K562 (cell line): ENCODE results near the gene PDZK1IP1. TPM values are rescaled to one million over a fixed set of nuclear protein-coding genes. Genes with fewer than 3 reads are reported as not detected.
A peak's percentile ranks its signal among the peaks of the same experiment; 100 is the strongest.

Experiments used
- ATAC-seq: fragments of 200-7000 bp; cut with Tn5 transposase; 3 replicates; pipeline ENCODE4 v1.9.1; 2020; ENCODE audit warnings: moderate library complexity
- BruUV-seq: library from RNA; stranded (reverse); fragments of 400-500 nt; replicated peaks from 2 replicates; lab custom pipeline; 2021; lab: Mats Ljungman, UMichigan
- CTCF ChIA-PET: fragments of 300-600 bp; formaldehyde crosslinking; extraction: SDS; loops from one replicate; lab custom pipeline; 2021; ENCODE audit warnings: low intra/inter-chr PET ratio; lab: Yijun Ruan, JAX
- POLR2A ChIA-PET: fragments of 300-600, 350-650 bp; sonication (Branson Sonifier 250); formaldehyde crosslinking; extraction: SDS; loops from one replicate; lab custom pipeline; 2021; ENCODE audit warnings: antibody characterized with exemption, inconsistent platforms; lab: Yijun Ruan, JAX
- DNase-seq, 4 experiments: peaks; one replicate each; pipeline versions ENCODE4 v3.0.0 to v3.0.0-alpha.2; 2011 to 2018; ENCODE audit warnings: low spot score in 3 of 4, mixed read lengths in 3 of 4; ENCODE audit errors: extremely low read depth in 1 of 4
- FAIRE-seq: peaks from 2 replicates; lab custom pipeline; 2011; peaks lifted over from hg19 to GRCh38; lab: Jason Lieb, UNC
- H2AFZ ChIP-seq: 2 replicates; pipeline ENCODE4 v1.6.0; 2011; ENCODE audit warnings: low read depth, low read length, control low read depth, inconsistent platforms
- H3K27ac ChIP-seq: fragments of 200-600 bp; 3 replicates; pipeline ENCODE4 v1.8.0; 2011; ENCODE audit warnings: low read depth, mild to moderate bottlenecking, control low read depth, inconsistent platforms, low read length, moderate library complexity, mixed read lengths; ENCODE audit errors: extremely low read depth
- H3K27me3 ChIP-seq, 2 experiments: fragments of 300-600 bp in 1 of 2; 2 replicates in 1 of 2; 3 replicates in 1 of 2; pipeline versions ENCODE4 v1.6.0 to v1.8.0; 2011; ENCODE audit warnings: inconsistent platforms in 2 of 2, low read length in 2 of 2, mild to moderate bottlenecking in 1 of 2, mixed read lengths in 1 of 2, moderate library complexity in 1 of 2; ENCODE audit not compliant: control insufficient read depth in 2 of 2, insufficient read depth in 2 of 2
- H3K36me3 ChIP-seq: fragments of 300-600 bp; 3 replicates; pipeline ENCODE4 v1.8.0; 2011; ENCODE audit warnings: mild to moderate bottlenecking, low read length, inconsistent platforms; ENCODE audit not compliant: control insufficient read depth, insufficient read depth
- H3K4me1 ChIP-seq, 2 experiments: fragments of 200-600 bp in 1 of 2; replicated peaks in 1 of 2; 2 replicates in 1 of 2; 3 replicates in 1 of 2; pipeline versions ENCODE4 v1.5.1 to v1.8.0; 2011; ENCODE audit warnings: inconsistent platforms in 2 of 2, low read length in 2 of 2, mild to moderate bottlenecking in 1 of 2, mixed read lengths in 1 of 2, moderate library complexity in 1 of 2; ENCODE audit not compliant: control insufficient read depth in 2 of 2, insufficient read depth in 2 of 2
- H3K4me2 ChIP-seq: 2 replicates; pipeline ENCODE4 v1.6.1; 2011; ENCODE audit warnings: low read length, control low read depth, inconsistent platforms, mixed read lengths; ENCODE audit not compliant: insufficient read depth
- H3K4me3 ChIP-seq: fragments of 200-600 bp; sonication (generic), shearing (Covaris generic); 2 replicates; pipeline ENCODE4 v1.5.1; 2016; ENCODE audit warnings: control low read depth, inconsistent platforms
- H3K79me2 ChIP-seq: fragments of 200-600 bp; 3 replicates; pipeline ENCODE4 v1.8.0; 2011; ENCODE audit warnings: low read length, inconsistent platforms; ENCODE audit not compliant: control insufficient read depth, insufficient read depth
- H3K9ac ChIP-seq, 2 experiments: 2 replicates each; pipeline versions ENCODE4 v1.6.0 to v1.6.1; 2011; ENCODE audit warnings: low read depth in 2 of 2, low read length in 2 of 2, control low read depth in 1 of 2, inconsistent platforms in 1 of 2, mild to moderate bottlenecking in 1 of 2, mixed read lengths in 1 of 2; ENCODE audit not compliant: insufficient read depth in 1 of 2
- H3K9me1 ChIP-seq: one replicate; pipeline ENCODE4 v1.6.0; 2011; ENCODE audit warnings: inconsistent platforms, mild to moderate bottlenecking, low read length, moderate library complexity; ENCODE audit not compliant: control insufficient read depth, insufficient read depth
- H3K9me3 ChIP-seq: replicated peaks from 2 replicates; pipeline ENCODE4 v1.5.1; 2011; ENCODE audit warnings: low read depth, low read length, inconsistent platforms; ENCODE audit not compliant: control insufficient read depth, insufficient read depth
- H4K20me1 ChIP-seq: replicated peaks from 2 replicates; pipeline ENCODE4 v1.6.1; 2011; ENCODE audit warnings: low read length, inconsistent platforms, mixed read lengths; ENCODE audit not compliant: control insufficient read depth, insufficient read depth
- LARP7 ChIP-seq: fragments of 450-650 bp; IDR thresholded peaks from 2 replicates; pipeline ENCODE4 v1.6.1; 2016
- POLR2H ChIP-seq: IDR thresholded peaks from 2 replicates; pipeline ENCODE4 v1.6.1; 2016; ENCODE audit warnings: missing genetic modification characterization, low read depth, mild to moderate bottlenecking, control low read depth, missing compliant biosample characterization, moderate library complexity
- SREBF2 ChIP-seq: sonication (generic); formaldehyde crosslinking; IDR thresholded peaks from 2 replicates; pipeline ENCODE4 v1.4.0; 2020; ENCODE audit warnings: mild to moderate bottlenecking, missing genetic modification reagents
- TARDBP ChIP-seq: fragments of 450-650 bp; IDR thresholded peaks from 2 replicates; pipeline ENCODE4 v1.6.1; 2016
- ZBTB17 ChIP-seq: fragments of 450-650 bp; formaldehyde crosslinking; IDR thresholded peaks from 2 replicates; pipeline ENCODE4 v1.4.0; 2020; ENCODE audit warnings: mild to moderate bottlenecking
- ZFP36 ChIP-seq: fragments of 150-350 bp; IDR thresholded peaks from 2 replicates; pipeline ENCODE4 v1.6.1; 2018; ENCODE audit warnings: low read length, low read depth; ENCODE audit not compliant: partially characterized antibody
- ZNF143 ChIP-seq: sonication (generic); formaldehyde crosslinking; IDR thresholded peaks from 2 replicates; pipeline ENCODE4 v1.9.0; 2022; ENCODE audit warnings: mild to moderate bottlenecking, missing genetic modification reagents
- WGBS: fragments of 100-300 bp; shearing (Covaris generic); methylation state at CpG from one replicate; pipeline ENCODE4 v1.1.6; 2016; ENCODE audit warnings: low coverage, mixed read lengths; ENCODE audit not compliant: insufficient coverage; ENCODE audit errors: missing lambda C conversion rate; 5-methylcytosine and 5-hydroxymethylcytosine counted together
- in situ Hi-C: fragments of 300-500 bp; cut with MboI; formaldehyde crosslinking; loops from 4 replicates; pipeline ENCODE4 v1.15.0; 2018; ENCODE audit warnings: inconsistent platforms, mixed read lengths
- intact Hi-C: fragments of 100-400 bp; cut with micrococcal nuclease; formaldehyde crosslinking; loops from 2 replicates; pipeline ENCODE4 v1.14.2; 2022
- polyA plus RNA-seq, 8 experiments: library from polyadenylated mRNA; depleted of rRNA in 4 of 8; stranded (reverse) in 5 of 8; unstranded in 3 of 8; fragments of >200 nt; fragmentation: Nextera tagmentation in 2 of 8; fragmentation: Illumina TruSeq in 1 of 8; extraction: Ambion mirVana in 2 of 8; extraction: Trizol in 1 of 8; gene quantifications; 2 replicates each; pipeline versions ENCODE4 v1.2.1 to v1.2.3, GENCODE V29; 2011 to 2014; ENCODE audit warnings: inconsistent platforms in 1 of 8, missing spikeins in 1 of 8
- total RNA-seq, 7 experiments: library from RNA; depleted of rRNA in 6 of 7; stranded (reverse); fragments of >200 nt in 6 of 7; fragmentation: Illumina TruSeq in 2 of 7; extraction: Trizol in 2 of 7; gene quantifications; 2 replicates each; pipeline versions ENCODE4 v1.2.1 to v1.2.3, GENCODE V29; 2011 to 2021; ENCODE audit warnings: low replicate concordance in 1 of 7
- TF ChIP-seq, protein P1 (sequence below), 2 experiments: IDR thresholded peaks in 1 of 2; conservative IDR thresholded peaks in 1 of 2; 2 replicates each; pipeline ENCODE4 v1.6.1; 2016; ENCODE audit warnings: low read depth in 2 of 2, mild to moderate bottlenecking in 1 of 2, missing compliant biosample characterization in 1 of 2, missing genetic modification characterization in 1 of 2, moderate library complexity in 1 of 2
- TF ChIP-seq, protein P2 (sequence below): fragments of 450-650 bp; IDR thresholded peaks from 2 replicates; pipeline ENCODE4 v1.6.1; 2016; ENCODE audit warnings: mild to moderate bottlenecking
- TF ChIP-seq, protein P3 (sequence below): fragments of 450-650 bp; IDR thresholded peaks from 2 replicates; pipeline ENCODE4 v1.6.1; 2018; ENCODE audit not compliant: partially characterized antibody

The PDZK1IP1 gene
- total and polyA plus RNA-seq, 9 of the 15 experiments (the other 6 are each of a cell fraction or from before 2014, with no cell fraction given): 0.17 to 0.68 (median 0.53) TPM; not detected in 2

DNA sequence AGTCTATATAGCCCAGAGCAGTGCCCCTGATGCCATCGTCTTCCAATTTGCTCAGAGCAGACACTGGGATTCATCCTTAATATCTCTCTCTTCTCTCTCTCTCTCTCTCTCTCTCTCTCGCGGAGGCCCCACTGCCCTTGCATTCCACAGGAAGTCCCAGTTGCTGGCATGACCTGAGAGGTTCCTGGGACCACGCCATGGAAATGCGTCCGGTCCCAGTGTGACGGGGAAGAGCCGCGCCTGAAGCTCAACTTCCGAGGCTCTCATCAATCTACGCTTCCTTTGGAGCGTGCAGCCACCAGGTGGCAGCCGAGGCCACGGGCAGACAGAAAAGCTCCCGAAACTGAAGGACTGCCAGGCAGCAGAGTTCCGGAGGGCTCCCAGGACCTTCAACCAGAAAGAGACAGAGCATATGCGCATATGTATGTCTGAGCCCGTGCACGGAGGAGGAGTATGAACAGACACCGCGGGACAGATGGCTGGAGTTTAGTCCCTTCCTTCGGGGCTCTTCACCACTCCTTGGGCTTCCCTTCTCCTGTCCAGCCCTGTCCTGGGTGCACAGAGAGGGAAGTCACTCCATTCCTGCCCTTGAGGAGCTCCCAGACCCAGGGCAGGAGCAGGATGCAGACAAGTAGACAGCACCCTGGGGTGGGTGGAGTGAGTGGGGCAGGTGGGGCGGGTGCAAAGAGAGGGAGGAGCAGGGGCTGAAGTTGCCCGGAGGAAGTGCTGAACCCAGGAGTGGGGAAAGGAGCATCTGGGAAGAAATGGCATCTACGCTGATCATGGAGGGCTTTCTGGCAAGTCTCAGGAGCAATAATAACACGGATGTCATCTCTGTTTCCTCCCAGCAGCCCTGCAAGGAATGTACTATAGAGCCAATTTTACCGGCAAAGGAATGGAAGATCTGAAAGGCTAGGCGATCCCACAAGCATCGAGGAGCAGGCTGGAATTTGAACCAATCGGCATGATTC lies 10.5 kb downstream of the PDZK1IP1 start:
- intact Hi-C loops: loop anchor here (1.0 to 10.0 kb wide), 7 partner anchors 59 to 533 kb away; no protein-coding TSS in a partner anchor
- Histone ChIP-seq H3K79me2 (peaks cover 8% of the 10 kb centered on the region; the same call in 2 of the 3 replicates), H3K27me3 (no peaks in the 10 kb centered on the region; a peak in 1 of 5 replicates), H3K27ac (peak overlapping the region; percentile 91), H3K9me3 (no peaks in the 10 kb centered on the region), H3K9me1 (no peaks in the 10 kb centered on the region), H3K4me2 (peak overlapping the region; percentile 86), H3K9ac (peak overlapping the region; percentile 63 to 80), H2AFZ (peak overlapping the region; percentile 77), H3K4me1 (peaks cover 46 to 56% of the 10 kb centered on the region in 2 experiments), H3K36me3 (no peaks in the 10 kb centered on the region), H4K20me1 (no peaks in the 10 kb centered on the region), H3K4me3 (peak overlapping the region; percentile 31)
- peak; percentile 61 for ATAC-seq
- ChIA-PET POLR2A (interaction anchor here (0.5 to 7.1 kb wide), 28 partner anchors 9 to 531 kb away, joined by 3 to 65 read pairs (median 4); partner anchors contain the start of genes CYP4B1, PDZK1IP1 and STIL), CTCF (interaction anchor here (0.5 to 3.8 kb wide), 10 partner anchors 55 to 625 kb away, joined by 3 to 28 read pairs (median 4); no protein-coding TSS in a partner anchor)
- in situ Hi-C loops: loop anchor here (10.0 kb wide), 1 partner anchor 245 kb away; no protein-coding TSS in a partner anchor
- peak; percentile 92 for FAIRE-seq
- BruUV-seq: no TSS peak
- peak; percentile 85 to 99 (median 86) for DNase-seq
- WGBS: 7% methylated on average over 27 of the region's 30 CpGs
- TF ChIP-seq ZNF143 (CRISPR knock-in tag): no peak
- peak; percentile 60; the same call in 1 of the 2 replicates for TF ChIP-seq TARDBP
- no peak for TF ChIP-seq LARP7
- TF ChIP-seq SREBF2: no peak
- TF ChIP-seq ZBTB17 (CRISPR knock-in tag): peak; percentile 37; the same call in 1 of the 2 replicates
- TF ChIP-seq, protein P1, sequence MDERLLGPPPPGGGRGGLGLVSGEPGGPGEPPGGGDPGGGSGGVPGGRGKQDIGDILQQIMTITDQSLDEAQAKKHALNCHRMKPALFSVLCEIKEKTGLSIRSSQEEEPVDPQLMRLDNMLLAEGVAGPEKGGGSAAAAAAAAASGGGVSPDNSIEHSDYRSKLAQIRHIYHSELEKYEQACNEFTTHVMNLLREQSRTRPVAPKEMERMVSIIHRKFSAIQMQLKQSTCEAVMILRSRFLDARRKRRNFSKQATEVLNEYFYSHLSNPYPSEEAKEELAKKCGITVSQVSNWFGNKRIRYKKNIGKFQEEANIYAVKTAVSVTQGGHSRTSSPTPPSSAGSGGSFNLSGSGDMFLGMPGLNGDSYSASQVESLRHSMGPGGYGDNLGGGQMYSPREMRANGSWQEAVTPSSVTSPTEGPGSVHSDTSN (CRISPR knock-in tag; IDR thresholded peaks at IDR 0.05; ENCODE audit: low read depth): no peak
- TF ChIP-seq, protein P1 (tag; conservative IDR thresholded peaks at IDR 0.05; ENCODE audit: low read depth): peak; percentile 78
- peak; percentile 25 for TF ChIP-seq ZFP36
- no peak for TF ChIP-seq POLR2H
- TF ChIP-seq, protein P2, sequence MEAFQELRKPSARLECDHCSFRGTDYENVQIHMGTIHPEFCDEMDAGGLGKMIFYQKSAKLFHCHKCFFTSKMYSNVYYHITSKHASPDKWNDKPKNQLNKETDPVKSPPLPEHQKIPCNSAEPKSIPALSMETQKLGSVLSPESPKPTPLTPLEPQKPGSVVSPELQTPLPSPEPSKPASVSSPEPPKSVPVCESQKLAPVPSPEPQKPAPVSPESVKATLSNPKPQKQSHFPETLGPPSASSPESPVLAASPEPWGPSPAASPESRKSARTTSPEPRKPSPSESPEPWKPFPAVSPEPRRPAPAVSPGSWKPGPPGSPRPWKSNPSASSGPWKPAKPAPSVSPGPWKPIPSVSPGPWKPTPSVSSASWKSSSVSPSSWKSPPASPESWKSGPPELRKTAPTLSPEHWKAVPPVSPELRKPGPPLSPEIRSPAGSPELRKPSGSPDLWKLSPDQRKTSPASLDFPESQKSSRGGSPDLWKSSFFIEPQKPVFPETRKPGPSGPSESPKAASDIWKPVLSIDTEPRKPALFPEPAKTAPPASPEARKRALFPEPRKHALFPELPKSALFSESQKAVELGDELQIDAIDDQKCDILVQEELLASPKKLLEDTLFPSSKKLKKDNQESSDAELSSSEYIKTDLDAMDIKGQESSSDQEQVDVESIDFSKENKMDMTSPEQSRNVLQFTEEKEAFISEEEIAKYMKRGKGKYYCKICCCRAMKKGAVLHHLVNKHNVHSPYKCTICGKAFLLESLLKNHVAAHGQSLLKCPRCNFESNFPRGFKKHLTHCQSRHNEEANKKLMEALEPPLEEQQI: peak; percentile 71; the same call in 1 of the 2 replicates
- TF ChIP-seq, protein P3, sequence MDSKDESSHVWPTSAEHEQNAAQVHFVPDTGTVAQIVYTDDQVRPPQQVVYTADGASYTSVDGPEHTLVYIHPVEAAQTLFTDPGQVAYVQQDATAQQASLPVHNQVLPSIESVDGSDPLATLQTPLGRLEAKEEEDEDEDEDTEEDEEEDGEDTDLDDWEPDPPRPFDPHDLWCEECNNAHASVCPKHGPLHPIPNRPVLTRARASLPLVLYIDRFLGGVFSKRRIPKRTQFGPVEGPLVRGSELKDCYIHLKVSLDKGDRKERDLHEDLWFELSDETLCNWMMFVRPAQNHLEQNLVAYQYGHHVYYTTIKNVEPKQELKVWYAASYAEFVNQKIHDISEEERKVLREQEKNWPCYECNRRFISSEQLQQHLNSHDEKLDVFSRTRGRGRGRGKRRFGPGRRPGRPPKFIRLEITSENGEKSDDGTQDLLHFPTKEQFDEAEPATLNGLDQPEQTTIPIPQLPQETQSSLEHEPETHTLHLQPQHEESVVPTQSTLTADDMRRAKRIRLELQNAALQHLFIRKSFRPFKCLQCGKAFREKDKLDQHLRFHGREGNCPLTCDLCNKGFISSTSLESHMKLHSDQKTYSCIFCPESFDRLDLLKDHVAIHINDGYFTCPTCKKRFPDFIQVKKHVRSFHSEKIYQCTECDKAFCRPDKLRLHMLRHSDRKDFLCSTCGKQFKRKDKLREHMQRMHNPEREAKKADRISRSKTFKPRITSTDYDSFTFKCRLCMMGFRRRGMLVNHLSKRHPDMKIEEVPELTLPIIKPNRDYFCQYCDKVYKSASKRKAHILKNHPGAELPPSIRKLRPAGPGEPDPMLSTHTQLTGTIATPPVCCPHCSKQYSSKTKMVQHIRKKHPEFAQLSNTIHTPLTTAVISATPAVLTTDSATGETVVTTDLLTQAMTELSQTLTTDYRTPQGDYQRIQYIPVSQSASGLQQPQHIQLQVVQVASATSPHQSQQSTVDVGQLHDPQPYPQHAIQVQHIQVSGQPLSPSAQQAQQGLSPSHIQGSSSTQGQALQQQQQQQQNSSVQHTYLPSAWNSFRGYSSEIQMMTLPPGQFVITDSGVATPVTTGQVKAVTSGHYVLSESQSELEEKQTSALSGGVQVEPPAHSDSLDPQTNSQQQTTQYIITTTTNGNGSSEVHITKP: peak; percentile 10
